D341Med (cell line): ENCODE data around the gene SFTA2.
A peak's percentile ranks its signal among the peaks of the same experiment; 100 is the strongest.
"Not testable (repeated sequence)": the region's sequence is repeated elsewhere in the genome, so short reads cannot be mapped to it uniquely, and the experiment has no call there.

Experiments
- DNase-seq: peaks from one replicate; pipeline ENCODE4 v3.0.0; 2012; ENCODE audit warnings: low spot score

Gene SFTA2

DNA sequence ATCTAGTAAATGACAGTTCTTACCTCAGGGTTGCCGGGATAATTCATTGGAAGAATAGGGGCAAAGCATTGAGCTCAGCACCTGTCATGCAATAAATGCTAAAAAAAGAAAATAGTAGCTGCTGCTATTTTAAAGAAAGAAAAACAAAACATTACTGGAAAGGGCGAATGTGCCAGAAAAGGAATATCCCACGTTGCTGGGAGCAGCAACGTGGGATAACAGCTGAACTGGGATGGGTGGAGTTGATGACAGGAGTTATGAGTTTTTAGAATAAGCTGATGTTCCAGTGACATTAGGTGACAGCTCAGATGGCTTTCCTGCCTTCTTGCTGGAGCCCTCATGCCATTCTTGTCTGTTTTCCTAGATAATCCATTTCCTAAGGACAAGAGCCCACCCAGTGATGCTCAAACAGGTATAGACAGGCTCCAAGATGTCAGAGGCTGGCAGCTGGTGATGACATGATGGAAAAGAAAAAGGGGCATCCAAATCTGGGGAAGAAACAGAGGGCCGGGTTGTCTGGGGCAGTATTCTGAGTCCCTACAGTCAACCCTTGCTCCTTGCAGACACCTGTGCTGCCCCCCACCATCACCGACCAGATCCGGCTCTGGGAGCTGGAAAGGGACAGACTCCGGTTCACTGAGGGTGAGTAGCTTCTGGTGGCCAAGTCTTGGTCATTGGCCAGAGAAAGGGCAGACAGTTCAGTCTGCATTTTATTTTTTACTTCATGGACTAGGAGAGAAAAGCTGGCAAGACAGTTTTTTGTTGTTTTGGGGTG is 19.0 kb downstream of the SFTA2 start:
- DNase-seq, result no peak

- DNase-seq, result not testable (repeated sequence)
Measured at GRCh38 chr6:30910473-30910872, 21.5 kb downstream of the SFTA2 start.

GRCh38 chr6:30908700-30909099 is 23.3 kb downstream of the SFTA2 start:
- DNase-seq, result no peak

GRCh38 chr6:30907758-30908591 is 24.0 kb downstream of the SFTA2 start, which contains the start of gene GTF2H4:
Gene GTF2H4, plus strand, starts transcription at chr6:30908207.
- DNase-seq, result peak; percentile 91

- not testable (repeated sequence) for DNase-seq
Measured at GRCh38 chr6:30907290-30907757, 24.6 kb downstream of the SFTA2 start.

DNA sequence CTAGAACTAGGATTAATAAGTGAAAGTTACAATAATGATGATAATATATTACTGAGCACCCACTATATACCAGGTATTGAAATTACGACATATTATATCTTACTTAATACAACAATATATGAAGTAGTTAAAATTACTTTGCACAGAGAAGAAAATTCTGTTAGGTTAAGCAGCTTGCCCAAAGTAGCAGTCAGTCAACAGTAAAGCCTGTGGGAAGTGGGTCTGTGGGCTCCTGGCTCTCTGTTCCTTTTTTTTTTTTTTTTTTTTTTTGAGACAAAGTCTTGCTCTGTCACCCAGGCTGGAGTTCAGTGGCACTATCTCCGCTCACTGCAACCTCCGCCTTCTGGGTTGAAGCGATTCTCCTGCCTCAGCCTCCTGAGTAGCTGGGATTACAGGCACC is 28.7 kb downstream of the SFTA2 start:
- no peak for DNase-seq

DNA sequence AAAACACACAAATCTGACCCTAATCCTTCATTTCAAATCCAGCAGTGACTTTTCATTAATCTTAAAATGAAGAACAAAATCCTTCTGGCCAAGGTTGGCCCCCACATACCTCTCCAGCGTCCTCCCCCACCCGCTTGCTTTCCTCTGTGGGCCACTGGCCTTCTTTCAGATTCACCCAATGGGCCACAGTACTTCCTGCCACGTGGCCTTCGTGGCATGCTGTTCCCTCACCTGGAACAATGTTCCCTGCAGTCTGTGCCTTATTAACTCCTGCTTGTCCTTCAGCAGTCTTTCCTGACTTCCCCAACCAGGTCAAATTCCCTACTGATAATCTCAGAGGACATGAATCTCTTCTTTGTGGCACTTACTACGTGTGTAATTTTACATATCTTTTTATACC is 29.3 kb downstream of the SFTA2 start:
- no peak for DNase-seq

DNA sequence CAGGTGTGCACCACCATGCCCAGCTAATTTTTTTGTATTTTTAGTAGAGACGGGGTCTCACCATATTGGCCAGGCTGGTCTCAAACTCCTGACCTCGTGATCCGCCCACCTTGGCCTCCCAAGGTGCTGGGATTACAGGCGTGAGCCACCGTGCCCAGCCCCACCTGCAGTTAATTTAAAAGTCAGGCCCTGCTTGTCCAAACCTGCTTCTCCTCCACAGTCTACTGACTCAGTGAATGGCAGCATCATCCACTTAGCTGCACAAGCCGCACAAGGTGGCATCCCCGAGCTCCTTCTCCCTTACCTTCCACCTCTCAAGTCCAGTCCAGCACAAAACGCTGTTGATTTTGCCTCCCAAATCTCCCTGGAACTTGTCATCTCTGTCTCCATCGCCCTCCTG is 29.8 kb downstream of the SFTA2 start:
- DNase-seq, result not testable (repeated sequence)

DNA sequence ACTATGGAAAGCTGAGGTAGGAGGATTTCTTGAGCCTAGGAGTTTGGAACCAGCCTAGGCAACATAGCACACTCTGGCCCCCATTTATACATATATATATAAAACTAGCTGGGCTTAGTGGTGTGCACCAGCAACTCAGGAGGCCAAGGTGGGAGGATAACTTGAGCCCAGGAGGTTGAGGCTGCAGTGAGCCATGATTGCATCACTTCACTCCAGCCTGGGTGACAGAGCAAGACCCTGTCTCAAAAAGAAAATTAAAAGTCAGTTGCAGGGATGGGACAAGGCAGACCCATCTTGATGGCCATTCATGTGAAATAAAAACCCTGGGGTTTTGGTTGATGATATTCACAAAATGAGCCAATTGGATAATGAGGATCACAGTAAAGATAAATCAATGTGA is 30.5 kb downstream of the SFTA2 start:
- DNase-seq, result no peak

- no peak for DNase-seq
Measured at GRCh38 chr6:30900863-30901417, 31.0 kb downstream of the SFTA2 start.

- DNase-seq, result peak; percentile 16
Measured at GRCh38 chr6:30898750-30899360, 33.1 kb downstream of the SFTA2 start.

- DNase-seq, result peak; percentile 18
Measured at GRCh38 chr6:30897882-30898281, 34.1 kb downstream of the SFTA2 start.

DNA sequence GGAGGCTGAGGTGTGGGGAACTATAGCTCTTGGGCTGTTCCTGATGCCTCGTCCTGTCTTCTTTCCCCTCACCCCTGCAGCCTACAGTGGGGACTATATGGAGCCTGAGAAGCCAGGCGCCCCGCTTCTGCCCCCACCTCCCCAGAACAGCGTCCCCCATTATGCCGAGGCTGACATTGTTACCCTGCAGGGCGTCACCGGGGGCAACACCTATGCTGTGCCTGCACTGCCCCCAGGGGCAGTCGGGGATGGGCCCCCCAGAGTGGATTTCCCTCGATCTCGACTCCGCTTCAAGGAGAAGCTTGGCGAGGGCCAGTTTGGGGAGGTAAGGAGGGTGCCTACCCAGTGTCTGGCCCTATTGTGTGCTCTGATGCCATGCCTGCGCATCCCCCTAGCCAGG is 35.4 kb downstream of the SFTA2 start:
- no peak for DNase-seq

DNA sequence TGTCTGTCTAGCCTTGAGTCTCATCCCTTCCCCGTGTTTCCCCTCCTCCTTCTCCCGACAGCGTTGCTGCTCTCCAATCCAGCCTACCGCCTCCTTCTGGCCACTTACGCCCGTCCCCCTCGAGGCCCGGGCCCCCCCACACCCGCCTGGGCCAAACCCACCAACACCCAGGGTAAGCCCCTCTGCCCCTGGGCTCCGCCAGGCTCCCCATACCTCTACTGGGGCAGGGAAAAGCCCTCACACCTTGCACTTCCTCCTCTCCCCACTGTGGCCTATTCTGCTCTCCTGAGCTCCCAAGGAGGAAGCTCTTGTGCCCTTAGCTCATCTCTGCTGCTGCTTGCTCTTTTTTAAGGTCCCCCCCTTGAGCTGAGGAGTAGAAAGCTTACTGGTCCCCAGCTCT is 36.6 kb downstream of the SFTA2 start:
- no peak for DNase-seq

GRCh38 chr6:30894935-30895334 is 37.0 kb downstream of the SFTA2 start:
- no peak for DNase-seq

DNA sequence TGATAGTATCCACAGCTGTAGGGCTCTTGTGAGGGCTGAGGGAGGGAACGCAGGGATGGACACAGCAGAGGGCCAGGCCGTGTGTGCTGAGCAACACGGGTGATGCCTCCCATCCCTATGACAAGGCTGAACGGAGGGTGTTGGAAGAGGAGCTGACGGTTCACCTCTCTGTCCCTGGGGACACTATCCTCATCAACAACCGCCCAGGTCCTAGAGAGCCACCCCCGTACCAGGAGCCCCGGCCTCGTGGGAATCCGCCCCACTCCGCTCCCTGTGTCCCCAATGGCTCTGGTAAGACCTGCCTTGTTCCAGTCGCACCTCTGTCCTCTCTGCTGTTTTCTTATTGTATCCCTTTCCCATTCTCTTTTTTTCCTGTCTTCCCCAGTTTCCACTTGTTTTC is 37.6 kb downstream of the SFTA2 start:
- DNase-seq, result no peak

- DNase-seq, result no peak
Measured at GRCh38 chr6:30893666-30894065, 38.3 kb downstream of the SFTA2 start.

DNA sequence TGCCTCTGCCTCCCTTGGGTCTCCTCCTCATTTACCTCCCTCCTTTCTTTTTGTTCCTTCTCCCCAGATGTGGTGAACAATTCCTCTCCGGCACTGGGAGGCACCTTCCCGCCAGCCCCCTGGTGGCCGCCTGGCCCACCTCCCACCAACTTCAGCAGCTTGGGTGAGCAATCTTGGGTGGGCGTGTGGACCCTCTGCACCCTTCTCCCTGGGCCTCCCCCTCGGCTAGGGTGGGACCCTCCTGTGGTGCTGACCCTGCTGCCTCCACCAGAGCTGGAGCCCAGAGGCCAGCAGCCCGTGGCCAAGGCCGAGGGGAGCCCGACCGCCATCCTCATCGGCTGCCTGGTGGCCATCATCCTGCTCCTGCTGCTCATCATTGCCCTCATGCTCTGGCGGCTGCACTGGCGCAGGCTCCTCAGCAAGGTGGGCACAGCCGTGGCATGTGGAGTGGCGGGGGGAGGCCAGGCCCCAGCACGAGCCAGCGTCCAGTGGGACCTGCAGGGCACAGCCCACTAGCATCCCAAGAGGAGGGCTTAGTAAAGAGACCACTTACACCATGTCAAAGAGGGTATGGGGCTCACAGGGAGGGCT is 38.9 kb downstream of the SFTA2 start:
- no peak for DNase-seq

DNA sequence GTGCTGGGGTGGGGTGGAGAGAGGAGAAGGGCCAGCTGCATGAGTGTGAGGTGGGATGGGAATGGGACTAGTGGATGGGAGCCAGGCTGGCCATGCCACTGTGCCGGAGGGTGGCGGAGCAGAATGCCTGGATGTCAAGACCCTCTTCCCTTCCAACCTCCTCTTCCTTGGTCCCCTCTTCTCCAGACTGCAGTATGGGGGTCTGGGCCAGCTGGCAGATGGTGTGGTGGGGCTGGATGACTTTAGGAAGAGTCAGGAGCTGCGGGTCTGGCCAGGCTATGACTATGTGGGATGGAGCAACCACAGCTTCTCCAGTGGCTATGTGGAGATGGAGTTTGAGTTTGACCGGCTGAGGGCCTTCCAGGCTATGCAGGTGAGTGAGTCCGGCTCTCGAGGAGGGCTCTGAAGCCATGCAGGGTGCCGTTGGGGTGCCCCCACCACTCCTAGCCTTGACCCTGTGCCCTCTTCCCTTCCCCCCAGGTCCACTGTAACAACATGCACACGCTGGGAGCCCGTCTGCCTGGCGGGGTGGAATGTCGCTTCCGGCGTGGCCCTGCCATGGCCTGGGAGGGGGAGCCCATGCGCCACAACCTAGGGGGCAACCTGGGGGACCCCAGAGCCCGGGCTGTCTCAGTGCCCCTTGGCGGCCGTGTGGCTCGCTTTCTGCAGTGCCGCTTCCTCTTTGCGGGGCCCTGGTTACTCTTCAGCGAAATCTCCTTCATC is 40.0 kb downstream of the SFTA2 start:
- no peak for DNase-seq

DNA sequence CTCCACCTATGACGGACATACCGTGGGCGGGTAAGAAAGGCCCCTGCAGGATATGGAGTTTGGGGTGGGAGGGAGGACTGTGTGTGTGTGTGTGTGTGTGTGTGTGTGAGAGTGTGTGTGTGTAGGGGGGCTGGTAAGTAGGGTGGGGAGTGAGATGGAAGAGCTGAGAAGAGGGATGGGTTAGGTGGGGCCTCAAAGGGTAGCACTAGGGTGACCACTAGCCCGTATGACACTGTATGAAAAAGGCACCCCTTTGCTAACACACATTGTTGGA is 40.6 kb downstream of the SFTA2 start:
- DNase-seq, result no peak

GRCh38 chr6:30890646-30891449 is 41.1 kb downstream of the SFTA2 start:
- no peak for DNase-seq
